Stomach smooth muscle (tissue), 2 donors: ENCODE measurements around the gene SMO.

ENCODE experiments used
- H3K27ac ChIP-seq: one replicate; pipeline ENCODE4 v1.7.0; 2013; ENCODE audit warnings: mild to moderate bottlenecking, low read length, inconsistent platforms
- H3K27me3 ChIP-seq, 2 donors: one replicate each; pipeline ENCODE4 v1.7.0; 2013; ENCODE audit warnings: low read length in 2 of 2; ENCODE audit not compliant: insufficient read depth in 2 of 2, control insufficient read depth in 1 of 2
- H3K36me3 ChIP-seq, 2 donors: one replicate each; pipeline ENCODE4 v1.7.0; 2013; ENCODE audit warnings: low read length in 2 of 2; ENCODE audit not compliant: control insufficient read depth in 2 of 2, insufficient read depth in 2 of 2
- H3K4me1 ChIP-seq: one replicate; pipeline ENCODE4 v1.7.0; 2013; ENCODE audit warnings: low read length; ENCODE audit not compliant: control insufficient read depth, insufficient read depth
- H3K4me3 ChIP-seq, 2 donors: one replicate each; pipeline ENCODE4 v1.7.0; 2013; ENCODE audit warnings: low read length in 2 of 2
- H3K9ac ChIP-seq, 2 donors: one replicate each; pipeline ENCODE4 v1.7.0; 2013; ENCODE audit warnings: low read length in 2 of 2, mild to moderate bottlenecking in 1 of 2
- H3K9me3 ChIP-seq, 2 donors: one replicate each; pipeline ENCODE4 v1.7.0; 2013; ENCODE audit warnings: low read length in 2 of 2; ENCODE audit not compliant: control insufficient read depth in 2 of 2
- donor health status: healthy.
- donor health status: Pancreatic carcinoma.

SMO gene

DNA sequence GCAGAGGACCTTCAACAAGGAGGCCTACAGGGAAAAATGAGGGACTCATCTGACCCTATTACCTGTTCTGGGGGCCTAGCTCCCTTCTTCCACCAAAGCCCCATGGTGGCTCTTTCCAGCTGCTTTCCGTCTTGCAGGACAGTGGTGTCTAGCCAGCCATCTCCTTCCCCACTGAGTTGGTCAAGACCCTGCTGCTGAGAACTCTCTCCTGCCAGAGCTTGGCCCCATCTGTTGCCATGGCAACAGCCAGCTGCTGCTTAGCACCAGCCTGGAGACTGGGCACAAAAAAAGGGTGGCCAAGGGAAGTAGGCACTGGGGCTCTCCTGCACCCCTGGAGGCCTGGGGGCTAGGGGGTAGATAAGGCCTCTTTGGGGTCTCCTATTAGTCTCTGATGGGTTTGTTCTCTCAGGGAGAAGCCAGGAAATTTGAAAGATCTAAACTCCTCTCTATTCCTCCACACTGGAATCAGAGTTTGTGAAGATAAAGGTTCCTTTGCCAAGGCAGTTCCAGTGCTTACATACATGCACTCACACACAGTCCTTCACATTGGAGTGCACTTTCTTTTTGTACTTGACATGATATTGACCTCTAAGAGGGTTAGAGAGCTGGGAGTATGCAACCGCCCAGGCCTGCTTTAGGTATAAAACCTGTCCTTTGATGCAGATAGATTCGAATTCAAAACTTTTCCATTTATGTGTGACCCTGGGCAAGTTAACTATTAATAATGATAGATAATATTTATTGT lies 28.1 kb upstream of the SMO start:
- Histone ChIP-seq H3K27ac (no peak overlapping the region), H3K9me3 (no peaks in the 10 kb centered on the region), H3K9ac (no peak overlapping the region), H3K36me3 (no peaks in the 10 kb centered on the region), H3K27me3 (no peaks in the 10 kb centered on the region), H3K4me3 (no peak overlapping the region), H3K4me1 (peaks cover 3% of the 10 kb centered on the region)

DNA sequence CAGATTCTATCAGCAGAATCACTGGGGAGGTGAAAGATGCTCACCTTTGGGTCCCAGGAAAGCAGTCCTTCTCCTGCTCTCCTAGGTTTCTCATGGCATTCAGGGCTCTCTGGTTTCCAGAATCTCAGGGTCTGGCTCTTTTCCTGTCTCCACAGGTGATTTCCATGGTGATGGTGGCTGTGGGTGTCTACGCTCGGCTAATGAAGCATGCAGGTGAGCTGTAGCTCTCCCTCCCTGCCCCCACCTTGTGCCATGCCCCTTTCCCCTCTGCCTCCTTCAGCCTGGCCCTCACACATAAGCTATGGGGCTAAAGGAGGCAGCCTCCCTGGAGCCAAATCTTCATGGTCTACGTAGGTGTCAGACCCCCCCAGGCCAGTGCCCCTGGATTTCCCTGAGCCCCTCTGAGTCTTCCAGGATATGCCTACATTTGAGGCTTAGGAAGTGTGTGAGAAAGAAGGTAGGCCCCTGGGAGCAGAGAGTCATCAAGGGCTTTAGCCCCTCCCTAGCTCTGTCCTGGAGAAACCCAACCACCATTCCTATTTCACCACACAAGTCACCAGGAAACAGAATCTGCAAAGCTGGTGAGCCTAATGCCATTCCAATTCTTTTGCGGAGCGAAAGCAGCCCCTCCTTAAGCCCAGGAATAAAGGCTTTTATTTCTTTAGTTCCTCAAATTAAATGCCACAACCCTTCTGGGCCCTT lies 26.8 kb upstream of the SMO start:
- Histone ChIP-seq H3K4me3 (no peak overlapping the region), H3K4me1 (peaks cover 3% of the 10 kb centered on the region), H3K27me3 (no peaks in the 10 kb centered on the region), H3K36me3 (no peaks in the 10 kb centered on the region), H3K9me3 (no peaks in the 10 kb centered on the region), H3K27ac (no peak overlapping the region), H3K9ac (no peak overlapping the region)

GRCh38 chr7:129162732-129163131 lies 25.7 kb upstream of the SMO start:
- no peaks in the 10 kb centered on the region for H3K9me3 ChIP-seq
- H3K9ac ChIP-seq: no peak overlapping the region
- no peaks in the 10 kb centered on the region for H3K36me3 ChIP-seq
- H3K4me3 ChIP-seq: no peak overlapping the region
- no peaks in the 10 kb centered on the region for H3K27me3 ChIP-seq
- no peak overlapping the region for H3K27ac ChIP-seq
- peaks cover 3% of the 10 kb centered on the region for H3K4me1 ChIP-seq

DNA sequence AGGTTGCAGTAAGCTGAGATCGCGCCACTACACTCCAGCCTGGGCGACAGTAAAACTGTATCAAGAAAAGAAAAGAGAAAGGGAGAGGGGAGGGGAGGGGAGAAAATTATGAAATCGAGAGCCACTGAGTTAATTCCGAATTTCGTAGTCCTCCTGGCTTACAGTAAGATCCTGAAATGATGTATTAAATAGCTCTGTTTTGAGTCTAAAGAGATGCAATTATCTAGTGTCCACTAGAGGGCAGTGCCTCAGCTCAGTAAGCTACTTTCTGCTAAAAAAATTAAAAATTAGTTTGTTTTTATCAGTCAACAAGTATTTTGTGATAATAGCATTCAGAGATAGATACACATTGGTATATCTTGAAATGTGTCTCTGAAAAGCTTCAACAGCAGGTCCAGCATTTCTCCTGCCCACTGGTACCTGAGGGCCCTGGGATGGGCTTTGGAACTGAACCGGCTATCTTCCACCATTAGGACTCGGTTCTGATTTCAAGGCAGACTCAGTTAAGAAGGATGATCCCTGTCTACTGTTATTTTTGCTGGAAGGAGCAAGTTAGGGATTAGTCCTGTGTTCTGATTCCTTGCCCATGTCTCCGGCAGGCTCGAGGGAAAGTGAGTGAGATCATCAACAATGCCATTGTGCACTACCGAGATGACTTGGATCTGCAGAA lies 24.4 kb upstream of the SMO start:
- H3K4me1 ChIP-seq: peaks cover 14% of the 10 kb centered on the region
- no peaks in the 10 kb centered on the region for H3K27me3 ChIP-seq
- no peak overlapping the region for H3K4me3 ChIP-seq
- no peaks in the 10 kb centered on the region for H3K9me3 ChIP-seq
- H3K9ac ChIP-seq: no peak overlapping the region
- no peak overlapping the region for H3K27ac ChIP-seq
- no peaks in the 10 kb centered on the region for H3K36me3 ChIP-seq

DNA sequence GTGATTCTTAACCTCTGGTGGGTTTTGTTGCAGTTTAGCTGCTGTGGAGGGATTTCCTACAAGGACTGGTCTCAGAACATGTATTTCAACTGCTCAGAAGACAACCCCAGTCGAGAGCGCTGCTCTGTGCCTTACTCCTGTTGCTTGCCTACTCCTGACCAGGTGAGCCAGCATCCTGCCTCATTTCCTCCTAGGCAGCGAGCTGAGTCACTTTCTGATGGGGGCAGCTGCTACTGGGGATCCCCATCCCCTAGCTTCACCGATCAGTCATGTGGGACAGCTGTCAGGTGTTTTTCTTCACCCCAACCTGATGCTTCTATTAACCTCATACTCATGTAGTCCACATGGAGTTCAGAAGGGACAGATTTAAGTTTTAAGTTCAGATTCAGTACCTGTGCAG lies 21.7 kb upstream of the SMO start:
- no peak overlapping the region for H3K27ac ChIP-seq
- H3K4me1 ChIP-seq: peaks cover 17% of the 10 kb centered on the region
- no peak overlapping the region for H3K4me3 ChIP-seq
- H3K9me3 ChIP-seq: no peaks in the 10 kb centered on the region
- no peak overlapping the region for H3K9ac ChIP-seq
- H3K36me3 ChIP-seq: no peaks in the 10 kb centered on the region
- no peaks in the 10 kb centered on the region for H3K27me3 ChIP-seq

DNA sequence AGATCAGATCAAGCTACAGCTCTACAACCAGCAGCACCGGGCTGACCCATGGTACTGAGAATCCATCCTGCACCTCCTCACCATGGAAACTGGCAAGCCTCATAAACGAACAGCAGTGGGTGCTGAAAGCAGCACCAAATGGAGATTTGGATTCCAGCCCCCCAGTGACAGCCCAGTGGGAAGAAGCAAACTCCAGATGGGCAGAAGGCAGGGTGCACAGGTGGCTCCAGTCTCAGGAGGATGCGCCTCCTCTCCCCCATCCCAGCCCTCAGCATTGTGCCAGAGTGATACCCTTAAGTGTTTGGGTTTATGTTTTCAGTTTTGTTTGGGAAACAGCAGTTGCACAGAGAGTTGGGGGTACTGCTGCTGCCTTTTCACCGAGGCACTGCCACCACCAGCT lies 20.6 kb upstream of the SMO start:
- Histone ChIP-seq H3K36me3 (no peaks in the 10 kb centered on the region), H3K27me3 (no peaks in the 10 kb centered on the region), H3K4me1 (peaks cover 17% of the 10 kb centered on the region), H3K9ac (no peak overlapping the region), H3K27ac (no peak overlapping the region), H3K9me3 (no peaks in the 10 kb centered on the region), H3K4me3 (no peak overlapping the region)

- H3K36me3 ChIP-seq: no peaks in the 10 kb centered on the region
- H3K4me1 ChIP-seq: peaks cover 17% of the 10 kb centered on the region
- H3K27me3 ChIP-seq: no peaks in the 10 kb centered on the region
- no peak overlapping the region for H3K27ac ChIP-seq
- peak overlapping the region; percentile 29 for H3K9ac ChIP-seq
- no peaks in the 10 kb centered on the region for H3K9me3 ChIP-seq
- peak overlapping the region; percentile 52 to 74 for H3K4me3 ChIP-seq
These were observed 20.0 kb upstream of the SMO start for GRCh38 chr7:129168231-129169021.

- Histone ChIP-seq H3K9me3 (no peaks in the 10 kb centered on the region), H3K4me3 (peak overlapping the region; percentile 52 to 74), H3K4me1 (peaks cover 17% of the 10 kb centered on the region), H3K36me3 (no peaks in the 10 kb centered on the region), H3K27ac (peak overlapping the region; percentile 37), H3K9ac (peak overlapping the region; percentile 29 to 51), H3K27me3 (no peaks in the 10 kb centered on the region)
These were observed 19.2 kb upstream of the SMO start for GRCh38 chr7:129169171-129169671.

GRCh38 chr7:129169686-129170440 lies 18.6 kb upstream of the SMO start:
- Histone ChIP-seq H3K27me3 (no peaks in the 10 kb centered on the region), H3K9ac (peak overlapping the region in 1 of 2 donors; percentile 51), H3K9me3 (no peaks in the 10 kb centered on the region), H3K4me1 (peaks cover 17% of the 10 kb centered on the region), H3K27ac (peak overlapping the region; percentile 37), H3K36me3 (no peaks in the 10 kb centered on the region), H3K4me3 (peak overlapping the region; percentile 52 to 74)
